Endothelial cell (in vitro differentiated cells): ENCODE measurements around the gene P4HA2. TPM values are rescaled to one million over a fixed set of nuclear protein-coding genes. Genes with fewer than 3 reads are reported as not detected.

Experiments
- DNase-seq: peaks from one replicate; pipeline ENCODE4 v3.0.0; 2021; ENCODE audit warnings: low spot score
- H3K27ac Mint-ChIP-seq: one replicate; pipeline ENCODE4 v1.8.0; 2021; ENCODE audit warnings: mixed read lengths, inconsistent platforms; ENCODE audit not compliant: unreplicated experiment
- H3K27me3 Mint-ChIP-seq: one replicate; pipeline ENCODE4 v1.8.0; 2021; ENCODE audit warnings: mild to moderate bottlenecking, moderate library complexity, mixed read lengths, inconsistent platforms; ENCODE audit not compliant: unreplicated experiment
- H3K36me3 Mint-ChIP-seq: one replicate; pipeline ENCODE4 v1.8.0; 2021; ENCODE audit warnings: mild to moderate bottlenecking, low read depth, mixed read lengths, inconsistent platforms; ENCODE audit not compliant: unreplicated experiment
- H3K4me1 Mint-ChIP-seq: one replicate; pipeline ENCODE4 v1.8.0; 2021; ENCODE audit warnings: mild to moderate bottlenecking, mixed read lengths, inconsistent platforms; ENCODE audit not compliant: unreplicated experiment
- H3K4me3 Mint-ChIP-seq: one replicate; pipeline ENCODE4 v1.8.0; 2021; ENCODE audit warnings: mild to moderate bottlenecking, mixed read lengths, inconsistent platforms; ENCODE audit not compliant: unreplicated experiment
- H3K9me3 Mint-ChIP-seq: one replicate; pipeline ENCODE4 v1.8.0; 2021; ENCODE audit warnings: mixed read lengths, inconsistent platforms; ENCODE audit not compliant: unreplicated experiment
- CTCF ChIP-seq: fragments of 200-600 bp; sonication (generic); IDR thresholded peaks from one replicate; pipeline ENCODE4 v1.5.0; 2021; ENCODE audit warnings: antibody characterized with exemption; ENCODE audit not compliant: unreplicated experiment
- total RNA-seq: library from RNA; stranded (reverse); fragmentation: NEBNext Ultra II Directional; extraction: Animal tissue kit (Norgen Biotek cat#: 25700); gene quantifications from one replicate; pipeline ENCODE4 v1.2.1, GENCODE V29; 2021; ENCODE audit not compliant: unreplicated experiment

P4HA2 gene
- total RNA-seq, 1 donor from 2014 or later: 9.9 TPM

GRCh38 chr5:132190161-132190817 lies 37.4 kb downstream of the P4HA2 start:
- Mint-ChIP-seq H3K27me3 (no peaks in the 10 kb centered on the region), H3K4me1 (no peaks in the 10 kb centered on the region), H3K27ac (no peak overlapping the region), H3K36me3 (no peaks in the 10 kb centered on the region), H3K4me3 (no peak overlapping the region), H3K9me3 (no peaks in the 10 kb centered on the region)
- peak; percentile 65 for TF ChIP-seq CTCF
- DNase-seq: peak; percentile 48

GRCh38 chr5:132184588-132184987 lies 43.1 kb downstream of the P4HA2 start:
- Mint-ChIP-seq H3K27me3 (no peaks in the 10 kb centered on the region), H3K4me1 (peaks cover 8% of the 10 kb centered on the region), H3K27ac (no peak overlapping the region), H3K4me3 (no peak overlapping the region), H3K36me3 (no peaks in the 10 kb centered on the region), H3K9me3 (no peaks in the 10 kb centered on the region)
- no peak for DNase-seq
- TF ChIP-seq CTCF: no peak

GRCh38 chr5:132183723-132184122 lies 43.9 kb downstream of the P4HA2 start:
- no peak for TF ChIP-seq CTCF
- no peaks in the 10 kb centered on the region for H3K9me3 Mint-ChIP-seq
- no peak for DNase-seq
- peak overlapping the region; percentile 48 for H3K4me3 Mint-ChIP-seq
- H3K27me3 Mint-ChIP-seq: no peaks in the 10 kb centered on the region
- peaks cover 16% of the 10 kb centered on the region for H3K4me1 Mint-ChIP-seq
- no peak overlapping the region for H3K27ac Mint-ChIP-seq
- no peaks in the 10 kb centered on the region for H3K36me3 Mint-ChIP-seq

- no peaks in the 10 kb centered on the region for H3K36me3 Mint-ChIP-seq
- no peaks in the 10 kb centered on the region for H3K9me3 Mint-ChIP-seq
- no peak for TF ChIP-seq CTCF
- H3K4me1 Mint-ChIP-seq: peaks cover 16% of the 10 kb centered on the region
- DNase-seq: no peak
- H3K4me3 Mint-ChIP-seq: no peak overlapping the region
- peak overlapping the region; percentile 16 for H3K27ac Mint-ChIP-seq
- H3K27me3 Mint-ChIP-seq: no peaks in the 10 kb centered on the region
Observed at GRCh38 chr5:132182359-132183040, 45.2 kb downstream of the P4HA2 start.

GRCh38 chr5:132181011-132181629 lies 46.5 kb downstream of the P4HA2 start:
- no peak for TF ChIP-seq CTCF
- H3K27ac Mint-ChIP-seq: no peak overlapping the region
- H3K9me3 Mint-ChIP-seq: no peaks in the 10 kb centered on the region
- no peaks in the 10 kb centered on the region for H3K27me3 Mint-ChIP-seq
- no peak overlapping the region for H3K4me3 Mint-ChIP-seq
- H3K4me1 Mint-ChIP-seq: peaks cover 27% of the 10 kb centered on the region
- no peak for DNase-seq
- H3K36me3 Mint-ChIP-seq: no peaks in the 10 kb centered on the region
